ENCODE results near the gene ANO4.

ANO4 gene

DNA sequence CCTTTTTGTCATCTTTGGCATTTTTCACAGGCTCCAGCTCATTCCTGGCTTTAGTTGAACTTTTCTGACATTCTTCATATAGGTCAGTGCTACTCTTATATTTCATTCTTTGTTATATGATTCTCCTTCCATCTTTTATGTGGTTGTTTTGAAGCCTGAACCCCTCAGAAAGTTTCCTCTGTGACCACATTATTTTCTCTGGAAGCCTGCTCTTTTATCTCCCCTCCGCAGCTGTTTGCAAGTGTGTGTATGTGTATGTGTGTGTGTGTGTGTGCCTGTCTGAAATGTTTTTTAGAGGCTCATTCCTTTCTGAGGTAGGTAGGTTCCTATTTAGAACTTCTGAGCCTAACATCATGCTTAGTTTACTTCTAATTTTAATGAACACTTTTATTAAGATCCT lies 47.6 kb downstream of the ANO4 start:
- Histone ChIP-seq H3K9me2 (replicated peaks; ENCODE audit: insufficient read depth, low read length) (no peaks in the 10 kb centered on the region), H3K79me2 (ENCODE audit: low read length) (no peaks in the 10 kb centered on the region), H3K27me3 (replicated peaks; ENCODE audit: insufficient read depth, low read length) (no peaks in the 10 kb centered on the region), H2AFZ (ENCODE audit: low read length) (no peak overlapping the region), H3F3A (ENCODE audit: insufficient read depth, low read length) (no peaks in the 10 kb centered on the region), H3K4me1 (ENCODE audit: low read length) (no peaks in the 10 kb centered on the region), H3K36me3 (replicated peaks; ENCODE audit: insufficient read depth, low read length) (no peaks in the 10 kb centered on the region), H3K4me3 (ENCODE audit: low read length) (no peak overlapping the region), H4K20me1 (ENCODE audit: insufficient read depth, low read length) (no peaks in the 10 kb centered on the region), H3K9ac (ENCODE audit: low read length) (no peak overlapping the region), H3K9me3 (replicated peaks; ENCODE audit: insufficient read depth, low read length) (no peaks in the 10 kb centered on the region), H3K27ac (ENCODE audit: low read length) (no peak overlapping the region), H3K4me2 (ENCODE audit: low read depth, low read length) (no peak overlapping the region)
- no peak for DNase-seq
- TF ChIP-seq EZH2phosphoT487 (IDR thresholded peaks at IDR 0.05; ENCODE audit: low read length) (no peak), EZH2 (optimal IDR thresholded peaks at IDR 0.05; ENCODE audit: low read depth, low read length) (no peak)
- TF ChIP-seq, protein P1, sequence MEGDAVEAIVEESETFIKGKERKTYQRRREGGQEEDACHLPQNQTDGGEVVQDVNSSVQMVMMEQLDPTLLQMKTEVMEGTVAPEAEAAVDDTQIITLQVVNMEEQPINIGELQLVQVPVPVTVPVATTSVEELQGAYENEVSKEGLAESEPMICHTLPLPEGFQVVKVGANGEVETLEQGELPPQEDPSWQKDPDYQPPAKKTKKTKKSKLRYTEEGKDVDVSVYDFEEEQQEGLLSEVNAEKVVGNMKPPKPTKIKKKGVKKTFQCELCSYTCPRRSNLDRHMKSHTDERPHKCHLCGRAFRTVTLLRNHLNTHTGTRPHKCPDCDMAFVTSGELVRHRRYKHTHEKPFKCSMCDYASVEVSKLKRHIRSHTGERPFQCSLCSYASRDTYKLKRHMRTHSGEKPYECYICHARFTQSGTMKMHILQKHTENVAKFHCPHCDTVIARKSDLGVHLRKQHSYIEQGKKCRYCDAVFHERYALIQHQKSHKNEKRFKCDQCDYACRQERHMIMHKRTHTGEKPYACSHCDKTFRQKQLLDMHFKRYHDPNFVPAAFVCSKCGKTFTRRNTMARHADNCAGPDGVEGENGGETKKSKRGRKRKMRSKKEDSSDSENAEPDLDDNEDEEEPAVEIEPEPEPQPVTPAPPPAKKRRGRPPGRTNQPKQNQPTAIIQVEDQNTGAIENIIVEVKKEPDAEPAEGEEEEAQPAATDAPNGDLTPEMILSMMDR (IDR thresholded peaks at IDR 0.05; ENCODE audit: low read length) = no peak

DNA sequence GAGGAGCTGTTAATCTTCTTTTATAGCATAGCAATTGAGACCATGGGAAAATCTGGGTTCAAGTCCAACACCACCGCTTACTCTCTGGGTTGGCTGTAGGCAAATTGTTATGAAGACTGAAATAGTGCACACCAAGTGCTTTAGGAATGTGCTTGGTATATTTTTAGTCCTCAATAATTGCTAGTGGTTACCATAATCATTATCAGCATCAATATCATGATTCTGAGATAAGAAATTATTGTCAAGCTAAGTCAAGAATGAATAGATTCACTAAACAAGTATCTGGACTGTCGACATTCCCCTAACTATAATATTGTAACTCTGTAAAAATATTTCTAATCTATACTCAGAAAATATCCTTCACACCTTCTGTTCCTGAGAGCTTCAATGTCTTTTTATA lies 48.5 kb downstream of the ANO4 start:
- H3K9me2 ChIP-seq (replicated peaks; ENCODE audit: insufficient read depth, low read length) = no peaks in the 10 kb centered on the region
- no peak for DNase-seq

DNA sequence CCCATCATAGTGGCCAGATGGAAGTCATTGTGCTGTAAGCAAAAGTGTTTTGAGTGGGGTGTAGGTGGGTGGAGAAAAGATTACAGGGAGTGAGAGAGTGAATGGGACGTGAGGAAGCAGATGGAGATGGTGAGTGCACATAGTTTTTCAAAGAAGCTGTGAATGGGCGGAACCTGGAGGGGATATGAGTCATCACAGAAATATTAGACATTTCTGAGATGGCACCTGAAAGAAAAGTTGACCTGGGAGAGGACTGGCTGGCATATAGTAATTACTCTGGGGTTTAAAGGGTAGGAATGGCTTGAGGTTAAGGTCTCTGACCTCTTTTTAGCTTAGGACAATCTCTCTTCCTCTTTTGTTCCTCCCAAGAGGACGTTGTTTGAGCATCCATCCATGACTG lies 50.5 kb downstream of the ANO4 start:
- TF ChIP-seq EZH2 (optimal IDR thresholded peaks at IDR 0.05; ENCODE audit: low read depth, low read length) (no peak), EZH2phosphoT487 (IDR thresholded peaks at IDR 0.05; ENCODE audit: low read length) (no peak)
- TF ChIP-seq, protein P1 (IDR thresholded peaks at IDR 0.05; ENCODE audit: low read length) = no peak
- Histone ChIP-seq H3F3A (ENCODE audit: insufficient read depth, low read length) (no peaks in the 10 kb centered on the region), H3K9me3 (replicated peaks; ENCODE audit: insufficient read depth, low read length) (no peaks in the 10 kb centered on the region), H4K20me1 (ENCODE audit: insufficient read depth, low read length) (no peaks in the 10 kb centered on the region), H3K4me3 (ENCODE audit: low read length) (no peak overlapping the region), H3K4me2 (ENCODE audit: low read depth, low read length) (no peak overlapping the region), H3K9ac (ENCODE audit: low read length) (no peak overlapping the region), H3K4me1 (ENCODE audit: low read length) (no peaks in the 10 kb centered on the region), H3K9me2 (replicated peaks; ENCODE audit: insufficient read depth, low read length) (no peaks in the 10 kb centered on the region), H2AFZ (ENCODE audit: low read length) (no peak overlapping the region), H3K79me2 (ENCODE audit: low read length) (no peaks in the 10 kb centered on the region), H3K27ac (ENCODE audit: low read length) (no peak overlapping the region), H3K36me3 (replicated peaks; ENCODE audit: insufficient read depth, low read length) (no peaks in the 10 kb centered on the region), H3K27me3 (replicated peaks; ENCODE audit: insufficient read depth, low read length) (no peaks in the 10 kb centered on the region)
- DNase-seq = peak; percentile 24

More for the DNA sequence above, 48.5 kb downstream of the ANO4 start:
- no peaks in the 10 kb centered on the region for H3K27me3 ChIP-seq (replicated peaks; ENCODE audit: insufficient read depth, low read length)
- no peaks in the 10 kb centered on the region for H4K20me1 ChIP-seq (ENCODE audit: insufficient read depth, low read length)
- H3F3A ChIP-seq (ENCODE audit: insufficient read depth, low read length) = no peaks in the 10 kb centered on the region
- H3K9me3 ChIP-seq (replicated peaks; ENCODE audit: insufficient read depth, low read length) = no peaks in the 10 kb centered on the region
- no peak overlapping the region for H3K9ac ChIP-seq (ENCODE audit: low read length)
- H3K27ac ChIP-seq (ENCODE audit: low read length) = no peak overlapping the region
- TF ChIP-seq EZH2phosphoT487 (IDR thresholded peaks at IDR 0.05; ENCODE audit: low read length) = no peak
- no peak for TF ChIP-seq EZH2 (optimal IDR thresholded peaks at IDR 0.05; ENCODE audit: low read depth, low read length)
- TF ChIP-seq, protein P1 (IDR thresholded peaks at IDR 0.05; ENCODE audit: low read length) = no peak
- H3K36me3 ChIP-seq (replicated peaks; ENCODE audit: insufficient read depth, low read length) = no peaks in the 10 kb centered on the region
- H3K4me2 ChIP-seq (ENCODE audit: low read depth, low read length) = no peak overlapping the region
- no peak overlapping the region for H3K4me3 ChIP-seq (ENCODE audit: low read length)
- H2AFZ ChIP-seq (ENCODE audit: low read length) = no peak overlapping the region
- H3K4me1 ChIP-seq (ENCODE audit: low read length) = no peaks in the 10 kb centered on the region
- H3K79me2 ChIP-seq (ENCODE audit: low read length) = no peaks in the 10 kb centered on the region
